Measurements from ENCODE around the gene TSPAN18.

TSPAN18 gene

GRCh38 chr11:44829838-44830237 is 103.1 kb downstream of the TSPAN18 start:
- no peak for DNase-seq

GRCh38 chr11:44831605-44832394 is 105.0 kb downstream of the TSPAN18 start:
- no peak for DNase-seq

- no peak for DNase-seq
Observed at GRCh38 chr11:44832452-44832851, 105.7 kb downstream of the TSPAN18 start.

- DNase-seq = no peak
Observed at GRCh38 chr11:44833221-44833876, 106.6 kb downstream of the TSPAN18 start.

GRCh38 chr11:44833877-44834452 is 107.2 kb downstream of the TSPAN18 start:
- DNase-seq = no peak

- no peak for DNase-seq
Observed at GRCh38 chr11:44834846-44835245, 108.1 kb downstream of the TSPAN18 start.

GRCh38 chr11:44835296-44835695 is 108.5 kb downstream of the TSPAN18 start:
- no peak for DNase-seq

- DNase-seq = no peak
Observed at GRCh38 chr11:44835938-44836337, 109.2 kb downstream of the TSPAN18 start.

GRCh38 chr11:44837661-44838060 is 110.9 kb downstream of the TSPAN18 start:
- DNase-seq = no peak

GRCh38 chr11:44839458-44840084 is 112.8 kb downstream of the TSPAN18 start:
- DNase-seq = no peak

- DNase-seq = no peak
Observed at GRCh38 chr11:44840085-44840478, 113.3 kb downstream of the TSPAN18 start.

GRCh38 chr11:44840521-44841251 is 113.9 kb downstream of the TSPAN18 start:
- DNase-seq = no peak

- DNase-seq = no peak
Observed at GRCh38 chr11:44842220-44842619, 115.5 kb downstream of the TSPAN18 start.

- no peak for DNase-seq
Observed at GRCh38 chr11:44846852-44847251, 120.1 kb downstream of the TSPAN18 start.

- no peak for DNase-seq
Observed at GRCh38 chr11:44847316-44847715, 120.6 kb downstream of the TSPAN18 start.

- no peak for DNase-seq
Observed at GRCh38 chr11:44848203-44848962, 121.6 kb downstream of the TSPAN18 start.

- DNase-seq = no peak
Observed at GRCh38 chr11:44848963-44849350, 122.2 kb downstream of the TSPAN18 start.

- no peak for DNase-seq
Observed at GRCh38 chr11:44849424-44849823, 122.7 kb downstream of the TSPAN18 start.

- no peak for DNase-seq
Observed at GRCh38 chr11:44849922-44850321, 123.2 kb downstream of the TSPAN18 start.

- DNase-seq = no peak
Observed at GRCh38 chr11:44851496-44851895, 124.7 kb downstream of the TSPAN18 start.

- no peak for DNase-seq
Observed at GRCh38 chr11:44852159-44852747, 125.5 kb downstream of the TSPAN18 start.

- DNase-seq = no peak
Observed at GRCh38 chr11:44852952-44853351, 126.2 kb downstream of the TSPAN18 start.
